Measurements from ENCODE around the gene HOXA13.

GRCh38 chr7:27179503-27180430 is 20.1 kb downstream of the HOXA13 start:
- TF ChIP-seq POLR2A (IDR thresholded peaks at IDR 0.05) (peak; percentile 79 to 90), CTCF (IDR thresholded peaks at IDR 0.05 in 4 of 5, conservative IDR thresholded peaks at IDR 0.05 in 1 of 5) (peak; percentile 91 to 96 (median 95))
